Measurements from ENCODE around the gene CPB2. TPM values are rescaled to one million over a fixed set of nuclear protein-coding genes. Genes with fewer than 3 reads are reported as not detected.

CPB2 gene
- total and polyA plus RNA-seq, 9 of the 15 experiments (the other 6 are each of a cell fraction or from before 2014, with no cell fraction given), result 0.03 to 0.16 (median 0.07) TPM; not detected in 6

DNA sequence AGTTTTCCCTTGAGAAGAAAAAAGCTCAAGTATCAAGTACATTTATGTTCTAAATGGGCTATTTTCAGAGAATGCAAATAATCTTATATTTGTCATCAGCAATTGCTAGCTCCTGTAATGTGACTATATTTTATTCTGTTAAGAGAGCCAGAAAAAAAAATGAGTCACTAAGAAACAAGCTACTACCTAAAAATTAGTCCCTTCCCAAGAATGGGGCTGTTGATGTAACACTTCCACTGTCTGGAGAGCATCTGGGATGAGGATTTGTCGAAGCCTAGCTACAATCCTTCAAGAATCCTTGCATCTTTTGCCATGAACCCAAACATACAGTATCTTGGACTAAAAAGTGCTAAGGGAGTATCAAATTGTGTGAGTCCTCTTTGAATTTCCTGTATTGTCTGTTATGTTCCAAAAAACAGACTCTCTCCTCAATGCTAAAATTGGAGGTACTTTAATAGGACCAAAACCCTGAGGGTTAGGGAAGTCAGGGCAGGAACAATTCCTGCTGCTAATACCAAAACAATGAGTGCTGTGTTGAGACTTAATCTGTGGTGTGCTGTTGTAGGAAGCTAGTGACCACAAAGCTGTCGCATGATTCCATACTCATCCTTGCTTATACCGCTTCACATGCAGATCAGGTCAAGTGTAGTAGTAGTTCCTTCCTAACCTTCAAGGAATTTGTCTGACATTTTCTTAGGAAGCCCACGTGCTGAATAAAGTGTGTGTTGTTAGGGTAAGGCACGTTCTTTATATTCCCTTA, 47.4 kb downstream of the CPB2 start (continued):
- TF ChIP-seq, protein P1, sequence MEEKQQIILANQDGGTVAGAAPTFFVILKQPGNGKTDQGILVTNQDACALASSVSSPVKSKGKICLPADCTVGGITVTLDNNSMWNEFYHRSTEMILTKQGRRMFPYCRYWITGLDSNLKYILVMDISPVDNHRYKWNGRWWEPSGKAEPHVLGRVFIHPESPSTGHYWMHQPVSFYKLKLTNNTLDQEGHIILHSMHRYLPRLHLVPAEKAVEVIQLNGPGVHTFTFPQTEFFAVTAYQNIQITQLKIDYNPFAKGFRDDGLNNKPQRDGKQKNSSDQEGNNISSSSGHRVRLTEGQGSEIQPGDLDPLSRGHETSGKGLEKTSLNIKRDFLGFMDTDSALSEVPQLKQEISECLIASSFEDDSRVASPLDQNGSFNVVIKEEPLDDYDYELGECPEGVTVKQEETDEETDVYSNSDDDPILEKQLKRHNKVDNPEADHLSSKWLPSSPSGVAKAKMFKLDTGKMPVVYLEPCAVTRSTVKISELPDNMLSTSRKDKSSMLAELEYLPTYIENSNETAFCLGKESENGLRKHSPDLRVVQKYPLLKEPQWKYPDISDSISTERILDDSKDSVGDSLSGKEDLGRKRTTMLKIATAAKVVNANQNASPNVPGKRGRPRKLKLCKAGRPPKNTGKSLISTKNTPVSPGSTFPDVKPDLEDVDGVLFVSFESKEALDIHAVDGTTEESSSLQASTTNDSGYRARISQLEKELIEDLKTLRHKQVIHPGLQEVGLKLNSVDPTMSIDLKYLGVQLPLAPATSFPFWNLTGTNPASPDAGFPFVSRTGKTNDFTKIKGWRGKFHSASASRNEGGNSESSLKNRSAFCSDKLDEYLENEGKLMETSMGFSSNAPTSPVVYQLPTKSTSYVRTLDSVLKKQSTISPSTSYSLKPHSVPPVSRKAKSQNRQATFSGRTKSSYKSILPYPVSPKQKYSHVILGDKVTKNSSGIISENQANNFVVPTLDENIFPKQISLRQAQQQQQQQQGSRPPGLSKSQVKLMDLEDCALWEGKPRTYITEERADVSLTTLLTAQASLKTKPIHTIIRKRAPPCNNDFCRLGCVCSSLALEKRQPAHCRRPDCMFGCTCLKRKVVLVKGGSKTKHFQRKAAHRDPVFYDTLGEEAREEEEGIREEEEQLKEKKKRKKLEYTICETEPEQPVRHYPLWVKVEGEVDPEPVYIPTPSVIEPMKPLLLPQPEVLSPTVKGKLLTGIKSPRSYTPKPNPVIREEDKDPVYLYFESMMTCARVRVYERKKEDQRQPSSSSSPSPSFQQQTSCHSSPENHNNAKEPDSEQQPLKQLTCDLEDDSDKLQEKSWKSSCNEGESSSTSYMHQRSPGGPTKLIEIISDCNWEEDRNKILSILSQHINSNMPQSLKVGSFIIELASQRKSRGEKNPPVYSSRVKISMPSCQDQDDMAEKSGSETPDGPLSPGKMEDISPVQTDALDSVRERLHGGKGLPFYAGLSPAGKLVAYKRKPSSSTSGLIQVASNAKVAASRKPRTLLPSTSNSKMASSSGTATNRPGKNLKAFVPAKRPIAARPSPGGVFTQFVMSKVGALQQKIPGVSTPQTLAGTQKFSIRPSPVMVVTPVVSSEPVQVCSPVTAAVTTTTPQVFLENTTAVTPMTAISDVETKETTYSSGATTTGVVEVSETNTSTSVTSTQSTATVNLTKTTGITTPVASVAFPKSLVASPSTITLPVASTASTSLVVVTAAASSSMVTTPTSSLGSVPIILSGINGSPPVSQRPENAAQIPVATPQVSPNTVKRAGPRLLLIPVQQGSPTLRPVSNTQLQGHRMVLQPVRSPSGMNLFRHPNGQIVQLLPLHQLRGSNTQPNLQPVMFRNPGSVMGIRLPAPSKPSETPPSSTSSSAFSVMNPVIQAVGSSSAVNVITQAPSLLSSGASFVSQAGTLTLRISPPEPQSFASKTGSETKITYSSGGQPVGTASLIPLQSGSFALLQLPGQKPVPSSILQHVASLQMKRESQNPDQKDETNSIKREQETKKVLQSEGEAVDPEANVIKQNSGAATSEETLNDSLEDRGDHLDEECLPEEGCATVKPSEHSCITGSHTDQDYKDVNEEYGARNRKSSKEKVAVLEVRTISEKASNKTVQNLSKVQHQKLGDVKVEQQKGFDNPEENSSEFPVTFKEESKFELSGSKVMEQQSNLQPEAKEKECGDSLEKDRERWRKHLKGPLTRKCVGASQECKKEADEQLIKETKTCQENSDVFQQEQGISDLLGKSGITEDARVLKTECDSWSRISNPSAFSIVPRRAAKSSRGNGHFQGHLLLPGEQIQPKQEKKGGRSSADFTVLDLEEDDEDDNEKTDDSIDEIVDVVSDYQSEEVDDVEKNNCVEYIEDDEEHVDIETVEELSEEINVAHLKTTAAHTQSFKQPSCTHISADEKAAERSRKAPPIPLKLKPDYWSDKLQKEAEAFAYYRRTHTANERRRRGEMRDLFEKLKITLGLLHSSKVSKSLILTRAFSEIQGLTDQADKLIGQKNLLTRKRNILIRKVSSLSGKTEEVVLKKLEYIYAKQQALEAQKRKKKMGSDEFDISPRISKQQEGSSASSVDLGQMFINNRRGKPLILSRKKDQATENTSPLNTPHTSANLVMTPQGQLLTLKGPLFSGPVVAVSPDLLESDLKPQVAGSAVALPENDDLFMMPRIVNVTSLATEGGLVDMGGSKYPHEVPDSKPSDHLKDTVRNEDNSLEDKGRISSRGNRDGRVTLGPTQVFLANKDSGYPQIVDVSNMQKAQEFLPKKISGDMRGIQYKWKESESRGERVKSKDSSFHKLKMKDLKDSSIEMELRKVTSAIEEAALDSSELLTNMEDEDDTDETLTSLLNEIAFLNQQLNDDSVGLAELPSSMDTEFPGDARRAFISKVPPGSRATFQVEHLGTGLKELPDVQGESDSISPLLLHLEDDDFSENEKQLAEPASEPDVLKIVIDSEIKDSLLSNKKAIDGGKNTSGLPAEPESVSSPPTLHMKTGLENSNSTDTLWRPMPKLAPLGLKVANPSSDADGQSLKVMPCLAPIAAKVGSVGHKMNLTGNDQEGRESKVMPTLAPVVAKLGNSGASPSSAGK (IDR thresholded peaks at IDR 0.05), result no peak
- TF ChIP-seq, protein P2, sequence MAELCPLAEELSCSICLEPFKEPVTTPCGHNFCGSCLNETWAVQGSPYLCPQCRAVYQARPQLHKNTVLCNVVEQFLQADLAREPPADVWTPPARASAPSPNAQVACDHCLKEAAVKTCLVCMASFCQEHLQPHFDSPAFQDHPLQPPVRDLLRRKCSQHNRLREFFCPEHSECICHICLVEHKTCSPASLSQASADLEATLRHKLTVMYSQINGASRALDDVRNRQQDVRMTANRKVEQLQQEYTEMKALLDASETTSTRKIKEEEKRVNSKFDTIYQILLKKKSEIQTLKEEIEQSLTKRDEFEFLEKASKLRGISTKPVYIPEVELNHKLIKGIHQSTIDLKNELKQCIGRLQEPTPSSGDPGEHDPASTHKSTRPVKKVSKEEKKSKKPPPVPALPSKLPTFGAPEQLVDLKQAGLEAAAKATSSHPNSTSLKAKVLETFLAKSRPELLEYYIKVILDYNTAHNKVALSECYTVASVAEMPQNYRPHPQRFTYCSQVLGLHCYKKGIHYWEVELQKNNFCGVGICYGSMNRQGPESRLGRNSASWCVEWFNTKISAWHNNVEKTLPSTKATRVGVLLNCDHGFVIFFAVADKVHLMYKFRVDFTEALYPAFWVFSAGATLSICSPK (IDR thresholded peaks at IDR 0.05; ENCODE audit: borderline replicate concordance), result no peak
